GM10248 (cell line): Measurements from ENCODE around the gene MAPK14.

ENCODE experiments used
- CTCF ChIA-PET: fragments of 300-600 bp; sonication (Branson Sonifier 250); formaldehyde crosslinking; extraction: SDS; loops from one replicate; lab custom pipeline; 2021; ENCODE audit warnings: antibody characterized with exemption; lab: Yijun Ruan, JAX
- POLR2A ChIA-PET: fragments of 350-650 bp; sonication (Branson Sonifier 250); formaldehyde crosslinking; extraction: SDS; loops from one replicate; lab custom pipeline; 2020; ENCODE audit warnings: antibody characterized with exemption; lab: Yijun Ruan, JAX
- DNase-seq: peaks from one replicate; pipeline ENCODE4 v3.0.0; 2012; ENCODE audit errors: extremely low spot score
- TF ChIP-seq, protein P1 (sequence below): IDR thresholded peaks from 2 replicates; pipeline ENCODE4 v1.5.1; 2012; ENCODE audit warnings: mild to moderate bottlenecking, low read depth; ENCODE audit errors: extremely low read depth, missing control alignments, control extremely low read depth

The MAPK14 gene

DNA sequence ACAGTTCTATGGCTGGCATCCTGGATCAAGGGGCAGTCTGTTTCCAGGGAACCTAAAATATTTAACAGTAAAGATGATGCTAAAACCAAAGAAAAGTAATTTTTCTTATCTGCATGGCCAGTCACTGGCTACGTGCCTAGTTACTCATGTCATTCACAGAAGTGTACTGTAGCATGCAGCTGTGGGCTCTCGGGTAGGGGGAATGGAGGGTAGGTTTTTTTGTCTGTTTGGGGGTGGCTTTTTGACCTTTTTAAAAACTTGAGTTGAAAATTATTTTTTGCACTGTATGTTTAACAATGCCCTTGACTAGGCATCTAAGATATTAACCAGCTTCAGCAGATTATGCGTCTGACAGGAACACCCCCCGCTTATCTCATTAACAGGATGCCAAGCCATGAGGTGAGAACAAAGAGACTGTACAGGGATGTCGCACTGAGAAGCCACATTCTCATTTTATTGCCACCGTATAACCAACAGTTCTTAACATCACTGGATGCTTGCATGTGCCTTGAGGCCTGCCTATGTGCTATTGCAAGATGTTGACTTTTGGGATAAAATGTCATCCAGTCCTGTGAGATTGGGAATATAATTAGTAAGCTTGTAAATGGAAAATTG lies 72.4 kb downstream of the MAPK14 start:
- no peak for DNase-seq
- CTCF ChIA-PET, result interaction anchor here (1.2 to 1.8 kb wide), 2 partner anchors 21 to 73 kb away, joined by 5 to 6 read pairs; partner anchors contain the start of gene MAPK14
- POLR2A ChIA-PET, result no interaction called here
- TF ChIP-seq, protein P1, sequence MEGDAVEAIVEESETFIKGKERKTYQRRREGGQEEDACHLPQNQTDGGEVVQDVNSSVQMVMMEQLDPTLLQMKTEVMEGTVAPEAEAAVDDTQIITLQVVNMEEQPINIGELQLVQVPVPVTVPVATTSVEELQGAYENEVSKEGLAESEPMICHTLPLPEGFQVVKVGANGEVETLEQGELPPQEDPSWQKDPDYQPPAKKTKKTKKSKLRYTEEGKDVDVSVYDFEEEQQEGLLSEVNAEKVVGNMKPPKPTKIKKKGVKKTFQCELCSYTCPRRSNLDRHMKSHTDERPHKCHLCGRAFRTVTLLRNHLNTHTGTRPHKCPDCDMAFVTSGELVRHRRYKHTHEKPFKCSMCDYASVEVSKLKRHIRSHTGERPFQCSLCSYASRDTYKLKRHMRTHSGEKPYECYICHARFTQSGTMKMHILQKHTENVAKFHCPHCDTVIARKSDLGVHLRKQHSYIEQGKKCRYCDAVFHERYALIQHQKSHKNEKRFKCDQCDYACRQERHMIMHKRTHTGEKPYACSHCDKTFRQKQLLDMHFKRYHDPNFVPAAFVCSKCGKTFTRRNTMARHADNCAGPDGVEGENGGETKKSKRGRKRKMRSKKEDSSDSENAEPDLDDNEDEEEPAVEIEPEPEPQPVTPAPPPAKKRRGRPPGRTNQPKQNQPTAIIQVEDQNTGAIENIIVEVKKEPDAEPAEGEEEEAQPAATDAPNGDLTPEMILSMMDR, result no peak

DNA sequence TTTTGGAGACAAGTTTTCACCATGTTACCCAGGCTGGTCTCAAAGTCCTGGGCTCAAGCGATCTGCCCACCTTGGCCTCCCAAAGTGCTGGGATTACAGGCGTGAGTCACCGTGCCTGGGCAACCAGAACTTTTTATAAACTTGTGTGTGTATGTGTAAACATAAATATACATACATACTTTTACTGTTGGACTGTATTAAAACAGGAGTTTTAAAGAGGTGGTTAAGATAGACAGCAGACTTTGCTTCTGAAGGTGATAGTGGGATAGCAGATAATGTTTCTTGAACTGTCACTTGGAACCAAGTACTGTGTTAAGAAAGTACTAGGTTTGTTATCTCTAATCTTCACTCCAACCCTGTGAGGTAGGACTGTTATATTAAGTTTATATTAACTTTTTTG lies 74.1 kb downstream of the MAPK14 start:
- ChIA-PET CTCF (interaction anchor here (1.0 kb wide), 1 partner anchor 10 kb away, joined by 4 read pairs; no protein-coding TSS in a partner anchor), POLR2A (no interaction called here)
- TF ChIP-seq, protein P1, result no peak
- DNase-seq, result no peak

DNA sequence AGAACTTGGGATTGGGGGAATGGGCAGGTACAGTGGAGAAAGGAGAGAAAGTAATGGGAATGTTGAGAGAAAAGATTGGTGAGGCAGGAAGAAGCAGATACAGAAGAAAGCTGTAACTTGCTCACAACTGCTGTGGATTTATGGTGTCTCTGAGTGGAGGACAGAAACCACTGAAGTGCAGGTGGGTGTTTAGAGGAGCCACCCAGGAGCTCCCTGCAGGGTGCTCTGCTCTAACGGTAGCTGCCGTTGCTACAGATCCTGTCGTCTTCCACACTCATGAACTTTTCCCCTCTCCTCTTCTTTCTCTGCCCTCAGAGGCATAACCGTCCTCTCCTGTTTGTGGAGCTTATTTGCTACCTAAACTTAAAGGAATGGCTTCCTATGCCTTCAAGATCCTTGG lies 75.2 kb downstream of the MAPK14 start:
- ChIA-PET POLR2A (no interaction called here), CTCF (interaction anchor here (0.8 to 3.7 kb wide), 4 partner anchors 7 to 75 kb away, joined by 3 to 55 read pairs (median 8); partner anchors contain the start of gene MAPK14)
- TF ChIP-seq, protein P1, result no peak
- DNase-seq, result no peak

DNA sequence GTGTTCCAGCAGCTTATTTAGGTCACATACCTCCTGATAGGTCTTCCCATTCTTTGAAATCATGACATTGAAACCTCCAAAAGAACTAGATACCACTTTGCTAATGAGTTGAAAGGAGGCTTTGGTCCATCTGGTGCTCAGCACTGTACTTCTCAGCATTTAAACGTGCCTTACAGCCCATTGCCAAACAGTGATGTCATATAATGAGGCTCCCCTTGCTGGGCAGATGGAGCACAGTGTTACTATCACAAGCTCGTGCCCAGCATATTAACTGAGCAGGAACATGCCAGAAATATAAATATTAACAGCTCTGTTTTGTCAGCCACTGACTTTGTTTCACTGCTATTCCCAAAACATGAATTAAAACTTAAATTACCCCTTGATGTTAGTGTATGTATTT lies 77.2 kb downstream of the MAPK14 start:
- ChIA-PET POLR2A (no interaction called here), CTCF (interaction anchor here (1.3 to 3.7 kb wide), 4 partner anchors 9 to 77 kb away, joined by 5 to 55 read pairs (median 10); partner anchors contain the start of gene MAPK14)
- no peak for DNase-seq
- TF ChIP-seq, protein P1, result no peak

DNA sequence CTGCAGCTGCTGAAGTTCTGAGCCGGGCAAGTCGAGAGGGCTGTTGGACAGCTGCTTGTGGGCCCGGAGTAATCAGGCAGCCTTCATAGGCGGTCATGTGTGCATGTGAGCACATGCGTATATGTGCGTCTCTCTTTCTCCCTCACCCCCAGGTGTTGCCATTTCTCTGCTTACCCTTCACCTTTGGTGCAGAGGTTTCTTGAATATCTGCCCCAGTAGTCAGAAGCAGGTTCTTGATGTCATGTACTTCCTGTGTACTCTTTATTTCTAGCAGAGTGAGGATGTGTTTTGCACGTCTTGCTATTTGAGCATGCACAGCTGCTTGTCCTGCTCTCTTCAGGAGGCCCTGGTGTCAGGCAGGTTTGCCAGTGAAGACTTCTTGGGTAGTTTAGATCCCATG lies 81.5 kb downstream of the MAPK14 start:
- POLR2A ChIA-PET, result no interaction called here
- TF ChIP-seq, protein P1, result no peak
- DNase-seq, result no peak
- CTCF ChIA-PET, result interaction anchor here (0.7 to 1.4 kb wide), 2 partner anchors 12 to 14 kb away, joined by 4 to 6 read pairs; no protein-coding TSS in a partner anchor

DNA sequence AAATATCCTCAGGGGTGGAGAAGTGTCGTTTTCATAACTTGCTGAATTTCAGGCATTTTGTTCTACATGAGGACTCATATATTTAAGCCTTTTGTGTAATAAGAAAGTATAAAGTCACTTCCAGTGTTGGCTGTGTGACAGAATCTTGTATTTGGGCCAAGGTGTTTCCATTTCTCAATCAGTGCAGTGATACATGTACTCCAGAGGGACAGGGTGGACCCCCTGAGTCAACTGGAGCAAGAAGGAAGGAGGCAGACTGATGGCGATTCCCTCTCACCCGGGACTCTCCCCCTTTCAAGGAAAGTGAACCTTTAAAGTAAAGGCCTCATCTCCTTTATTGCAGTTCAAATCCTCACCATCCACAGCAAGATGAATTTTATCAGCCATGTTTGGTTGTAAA lies 82.4 kb downstream of the MAPK14 start:
- POLR2A ChIA-PET, result interaction anchor here (0.5 kb wide), 1 partner anchor 64 kb away, joined by 3 read pairs; no protein-coding TSS in a partner anchor
- DNase-seq, result no peak
- CTCF ChIA-PET, result interaction anchor here (3.5 kb wide), 1 partner anchor 15 kb away, joined by 30 read pairs; no protein-coding TSS in a partner anchor
- TF ChIP-seq, protein P1, result no peak
